Measurements from ENCODE around the gene C1QTNF1.

- TF ChIP-seq POLR2AphosphoS5 (IDR thresholded peaks at IDR 0.05; ENCODE audit: control insufficient read depth, insufficient read depth, low read depth, low read length) (no peak), POLR2A (conservative IDR thresholded peaks at IDR 0.05) (no peak), YY1 (IDR thresholded peaks at IDR 0.05; ENCODE audit: borderline replicate concordance in 1 of 3, control insufficient read depth in 1 of 3, extremely low read depth in 1 of 3, insufficient read depth in 3 of 3, insufficient read length in 1 of 3, insufficient replicate concordance in 2 of 3, low read depth in 1 of 3, low read length in 2 of 3) (no peak), KDM2B (CRISPR knock-in tag; IDR thresholded peaks at IDR 0.05) (no peak)
Measured at GRCh38 chr17:79057737-79058385, 33.9 kb downstream of the C1QTNF1 start.

Measured in K562 (cell line).